Inflammatory macrophage treated with lipopolysaccharide for 1 hour (primary cell): ENCODE results near the gene SBNO2.

Experiments used
- DNase-seq, 2 donors: peaks; one replicate each; pipeline ENCODE4 v3.0.0-alpha.2; 2020 to 2022

SBNO2 gene

DNA sequence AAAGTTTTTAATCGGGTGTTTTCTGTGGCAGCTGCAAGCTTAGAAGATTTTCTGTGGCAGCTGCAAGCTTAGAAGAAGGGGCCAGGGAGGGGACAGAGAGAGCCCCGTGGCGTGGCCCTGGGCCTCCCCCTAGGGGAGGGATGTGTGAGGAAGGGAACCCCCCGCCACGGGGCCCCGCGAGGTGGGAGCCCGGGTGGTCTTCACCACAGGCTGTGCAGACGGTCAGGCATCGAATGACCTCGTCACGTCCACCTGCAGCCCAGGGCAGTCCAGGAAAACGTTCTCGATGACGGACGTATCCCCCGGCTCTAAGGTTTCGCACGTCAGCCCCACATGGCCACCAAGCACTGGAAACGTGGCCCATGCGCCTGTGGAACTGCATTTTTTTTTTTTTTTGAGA lies 87.5 kb downstream of the SBNO2 start:
- no peak for DNase-seq

DNA sequence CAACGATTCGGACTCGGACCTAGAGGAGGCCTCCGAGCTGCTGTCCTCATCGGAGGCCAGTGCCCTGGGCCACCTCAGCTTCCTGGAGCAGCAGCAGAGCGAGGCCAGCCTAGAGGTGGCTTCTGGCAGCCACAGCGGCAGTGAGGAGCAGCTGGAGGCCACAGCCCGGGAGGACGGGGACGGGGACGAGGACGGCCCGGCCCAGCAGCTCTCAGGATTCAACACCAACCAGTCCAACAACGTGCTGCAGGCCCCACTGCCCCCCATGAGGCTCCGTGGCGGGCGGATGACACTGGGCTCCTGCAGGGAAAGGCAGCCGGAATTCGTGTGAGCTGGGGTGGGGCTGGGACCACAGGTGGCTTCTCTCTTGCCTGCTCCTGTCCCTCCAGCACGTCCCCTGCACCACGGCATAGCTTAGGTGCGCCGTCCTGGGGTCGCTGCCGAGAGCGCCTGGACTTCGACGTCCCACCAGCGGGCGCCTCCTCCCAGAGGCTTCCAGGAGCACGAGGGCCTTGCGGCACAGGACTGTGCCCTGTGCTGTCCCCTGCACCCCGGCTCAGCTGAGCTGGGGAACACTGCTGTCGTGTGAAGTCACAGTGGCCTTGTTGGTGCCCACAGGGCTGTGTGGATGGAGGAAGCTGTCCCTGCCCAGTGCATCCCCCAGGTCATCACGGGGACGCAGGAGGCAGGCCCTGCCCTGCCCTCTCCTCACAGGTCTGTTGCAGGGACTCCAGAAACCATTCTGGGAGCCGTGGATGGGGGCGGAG lies 88.2 kb downstream of the SBNO2 start:
- DNase-seq: no peak

DNA sequence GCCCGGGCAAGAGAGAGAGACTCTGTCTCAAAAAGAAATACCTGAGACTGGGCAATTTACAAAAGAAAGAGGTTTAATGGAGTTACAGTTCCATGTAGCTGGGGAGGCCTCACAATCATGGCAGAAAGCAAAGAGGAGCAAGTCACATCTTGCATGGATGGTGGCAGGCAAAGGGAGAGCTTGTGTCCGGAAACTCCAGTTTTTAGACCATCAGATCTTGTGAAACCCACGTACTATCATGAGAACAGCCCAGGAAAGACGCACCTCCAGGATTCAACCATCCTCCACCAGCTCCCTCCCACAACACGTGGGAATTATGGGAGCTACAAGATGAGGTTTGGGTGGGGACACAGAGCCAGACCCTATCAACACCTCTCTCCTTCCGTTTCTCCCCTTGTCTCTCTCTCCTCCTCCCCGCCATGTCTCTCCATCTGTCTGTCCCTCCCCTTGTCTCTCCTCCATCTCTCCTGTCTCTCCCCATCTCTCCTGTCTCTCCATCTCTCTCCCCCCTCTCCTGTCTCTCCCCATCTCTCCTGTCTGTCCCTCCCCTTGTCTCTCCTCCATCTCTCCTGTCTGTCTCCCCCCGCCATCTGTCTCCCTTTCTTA lies 88.9 kb downstream of the SBNO2 start:
- peak in 1 of 2 donors; percentile 32 for DNase-seq

DNA sequence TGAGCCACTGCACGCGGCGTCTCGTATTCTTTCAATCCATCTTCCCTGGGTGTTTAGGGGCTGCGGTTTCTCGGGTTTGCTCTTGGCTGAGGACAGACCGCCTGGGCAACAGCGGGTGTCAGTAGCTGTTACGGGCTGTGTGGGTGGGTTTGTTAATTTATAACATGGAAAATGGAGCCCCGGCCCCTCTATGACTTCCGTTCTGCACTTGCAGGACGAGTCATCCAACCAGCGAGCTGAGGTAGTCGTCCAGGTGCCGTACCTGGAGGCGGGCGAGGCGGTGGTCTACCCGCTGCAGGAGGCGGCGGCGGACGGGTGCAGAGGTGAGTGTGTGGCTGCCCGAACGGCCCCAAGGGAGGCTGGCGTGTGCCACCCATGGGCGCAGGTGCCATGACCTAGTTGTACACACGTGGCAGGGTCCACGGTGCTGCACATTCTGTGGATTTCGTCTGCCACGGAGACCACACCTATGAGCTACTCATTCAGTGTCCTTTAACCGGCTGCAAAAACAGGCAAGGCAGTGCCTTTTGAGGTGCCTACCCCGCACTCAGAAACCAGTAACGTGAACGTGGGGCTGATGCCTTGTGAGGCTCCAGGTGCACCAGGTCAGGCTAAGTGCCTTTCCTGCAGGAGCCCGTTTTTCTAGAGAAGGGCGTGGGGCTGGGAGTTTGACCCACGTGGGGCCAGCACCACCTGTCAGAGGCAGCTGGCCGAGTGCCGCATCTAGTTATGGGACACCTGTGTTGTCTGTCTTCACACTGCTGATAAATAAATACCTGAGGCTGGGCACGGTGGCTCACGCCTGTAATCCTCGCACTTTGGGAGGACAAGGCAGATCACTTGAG lies 89.8 kb downstream of the SBNO2 start:
- DNase-seq: no peak

DNA sequence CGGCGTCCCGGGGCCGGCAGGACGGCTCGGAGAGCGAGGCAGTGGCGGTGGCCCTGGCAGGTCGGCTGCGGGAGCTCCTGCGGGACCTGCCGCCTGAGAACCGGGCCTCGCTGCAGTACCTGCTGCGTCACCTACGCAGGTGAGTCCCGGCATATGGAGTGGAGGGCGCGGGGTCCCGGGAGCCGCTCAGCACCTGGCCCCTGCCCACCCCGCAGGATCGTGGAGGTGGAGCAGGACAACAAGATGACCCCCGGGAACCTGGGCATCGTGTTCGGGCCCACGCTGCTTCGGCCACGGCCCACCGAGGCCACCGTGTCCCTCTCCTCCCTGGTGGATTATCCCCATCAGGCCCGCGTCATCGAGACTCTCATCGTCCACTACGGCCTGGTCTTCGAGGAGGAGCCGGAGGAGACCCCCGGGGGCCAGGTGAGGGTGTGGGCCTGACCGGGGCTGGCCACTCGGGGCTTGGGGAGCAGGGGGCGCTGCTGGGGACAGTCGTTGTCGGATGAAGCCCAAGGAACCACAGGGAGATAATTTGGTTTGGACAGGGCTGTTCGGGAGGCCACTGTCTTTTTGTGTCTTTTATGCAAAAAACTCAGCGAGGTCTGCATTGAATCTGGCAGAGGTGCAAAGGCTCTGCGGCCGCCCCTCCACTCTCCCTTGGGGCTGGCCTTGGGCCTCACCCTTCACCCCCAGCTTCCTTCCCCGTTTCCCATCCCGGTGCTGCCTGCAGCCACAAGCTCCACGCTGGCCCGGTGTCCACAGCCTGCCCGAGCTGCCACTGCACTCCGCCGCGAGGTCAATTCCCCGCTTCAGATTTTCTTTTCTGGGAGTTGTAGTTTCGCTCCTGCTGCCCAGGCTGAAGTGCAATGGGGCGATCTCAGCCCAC lies 90.9 kb downstream of the SBNO2 start:
- DNase-seq: no peak

DNA sequence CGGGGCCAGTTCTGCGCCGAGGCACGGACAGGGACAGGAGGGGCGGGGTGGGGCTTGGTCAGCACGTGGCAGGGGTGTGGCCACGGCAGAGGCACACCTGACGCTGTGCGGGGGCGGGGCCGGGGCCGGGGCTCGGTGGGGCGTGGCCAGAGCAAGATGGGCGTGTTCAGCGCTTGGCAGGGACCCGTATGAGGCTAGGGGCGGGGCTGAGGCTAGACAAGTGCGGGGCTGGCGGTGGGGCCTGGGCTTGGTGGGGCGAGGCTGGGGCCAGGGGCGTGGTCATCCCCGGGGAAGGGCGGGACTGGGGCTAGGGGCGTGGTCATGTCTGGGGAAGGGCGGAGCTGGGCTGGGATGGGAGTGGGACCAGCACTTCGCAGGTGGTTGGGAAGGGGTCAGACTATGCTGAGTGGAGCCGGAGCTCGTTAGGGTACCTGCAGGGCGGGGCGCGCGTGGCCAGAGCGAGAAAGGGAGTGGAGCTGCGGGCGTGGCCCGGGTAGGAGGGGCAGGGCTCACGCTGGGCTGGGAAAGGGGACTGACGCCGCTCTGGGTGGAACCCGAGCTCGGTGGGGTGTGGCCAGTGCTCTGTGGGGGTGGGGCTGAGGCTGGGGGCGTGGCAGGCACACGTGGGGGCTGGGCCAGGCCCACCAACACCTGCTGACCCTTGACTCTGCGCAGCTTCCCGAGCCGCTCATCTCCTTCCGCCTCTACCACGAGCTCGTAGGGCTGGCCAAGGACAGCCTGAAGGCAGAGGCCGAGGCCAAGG lies 91.7 kb downstream of the SBNO2 start:
- DNase-seq: no peak

DNA sequence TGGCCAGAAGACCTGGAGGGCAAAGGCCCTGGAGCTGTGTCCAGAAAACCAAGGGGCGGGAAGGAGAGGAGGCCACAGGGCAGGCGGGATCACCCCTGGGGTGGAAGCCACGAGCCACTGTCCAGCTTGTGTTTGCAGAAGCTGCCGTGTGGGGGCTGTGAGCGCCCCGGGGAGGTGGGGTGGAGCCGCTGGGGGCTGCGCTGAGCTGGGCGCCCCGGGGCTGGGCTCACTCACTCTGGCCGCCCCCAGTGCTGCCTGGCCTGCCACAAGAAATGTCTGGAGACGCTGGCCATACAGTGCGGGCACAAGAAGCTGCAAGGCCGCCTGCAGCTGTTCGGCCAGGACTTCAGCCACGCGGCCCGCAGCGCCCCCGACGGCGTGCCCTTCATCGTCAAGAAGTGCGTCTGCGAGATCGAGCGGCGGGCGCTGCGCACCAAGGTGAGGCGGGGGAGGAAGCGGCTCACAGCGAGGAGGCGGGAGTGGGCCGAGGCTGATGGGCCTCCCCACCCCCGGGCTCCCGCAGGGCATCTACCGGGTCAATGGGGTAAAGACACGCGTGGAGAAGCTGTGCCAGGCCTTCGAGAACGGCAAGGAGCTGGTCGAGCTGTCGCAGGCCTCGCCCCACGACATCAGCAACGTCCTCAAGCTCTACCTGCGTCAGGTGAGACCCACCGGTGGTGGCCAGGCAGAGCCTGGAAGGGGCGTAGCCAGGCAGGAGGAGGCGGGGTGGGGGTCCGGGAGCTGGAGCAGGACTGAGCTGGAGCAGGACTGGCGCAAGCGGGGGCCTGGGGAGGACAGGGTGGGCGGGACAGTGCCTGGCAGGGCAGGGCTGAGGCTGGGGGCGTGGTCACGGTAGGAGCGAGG lies 92.5 kb downstream of the SBNO2 start:
- no peak for DNase-seq

DNA sequence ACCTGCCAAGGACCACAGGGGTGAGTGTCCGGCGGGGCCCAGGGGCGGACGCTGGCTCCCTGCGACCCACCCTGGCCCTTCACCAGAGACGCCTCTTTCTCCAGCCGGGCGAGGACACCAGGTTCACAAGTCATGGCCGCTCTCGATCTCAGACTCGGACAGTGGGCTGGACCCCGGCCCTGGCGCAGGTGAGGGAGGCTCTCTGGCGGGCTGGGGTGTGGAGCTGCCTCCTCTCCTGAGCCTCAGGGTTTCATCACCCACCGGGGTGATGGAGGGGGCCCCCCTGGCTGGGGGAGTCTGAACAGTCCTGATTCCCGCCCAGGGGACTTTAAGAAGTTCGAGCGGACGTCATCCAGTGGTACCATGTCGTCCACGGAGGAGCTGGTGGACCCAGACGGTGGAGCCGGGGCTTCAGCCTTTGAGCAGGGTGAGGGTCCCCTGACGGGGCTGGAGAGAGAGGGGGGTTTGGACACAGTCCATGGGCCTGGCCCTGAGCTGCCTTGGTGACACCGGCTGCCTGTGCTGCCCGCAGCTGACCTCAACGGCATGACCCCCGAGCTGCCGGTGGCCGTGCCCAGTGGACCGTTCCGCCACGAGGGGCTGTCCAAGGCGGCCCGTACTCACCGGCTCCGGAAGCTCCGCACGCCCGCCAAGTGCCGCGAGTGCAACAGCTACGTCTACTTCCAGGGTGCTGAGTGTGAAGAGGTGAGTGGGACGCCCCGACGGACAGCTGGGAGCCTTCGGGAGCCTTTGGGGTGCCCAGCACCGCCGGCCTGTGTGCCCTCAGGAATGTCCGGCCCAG lies 93.5 kb downstream of the SBNO2 start:
- no peak for DNase-seq

DNA sequence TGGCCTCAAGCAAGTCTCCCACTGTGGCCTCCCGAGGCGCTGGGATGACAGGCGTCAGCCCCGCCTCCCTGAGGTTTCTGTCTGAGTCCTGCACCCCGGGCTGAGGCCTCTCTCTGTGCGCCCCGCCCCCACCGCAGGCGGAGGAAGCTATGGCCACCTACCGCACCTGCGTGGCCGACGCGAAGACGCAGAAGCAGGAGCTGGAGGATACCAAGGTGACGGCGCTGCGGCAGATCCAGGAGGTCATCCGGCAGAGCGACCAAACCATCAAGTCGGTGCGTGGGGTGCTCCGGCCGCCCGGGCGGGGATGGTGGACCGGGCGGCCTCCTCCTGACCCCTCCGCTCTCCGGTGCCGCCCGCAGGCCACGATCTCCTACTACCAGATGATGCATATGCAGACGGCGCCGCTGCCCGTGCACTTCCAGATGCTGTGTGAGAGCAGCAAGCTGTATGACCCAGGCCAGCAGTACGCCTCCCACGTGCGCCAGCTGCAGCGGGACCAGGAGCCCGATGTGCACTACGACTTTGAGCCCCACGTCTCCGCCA lies 94.4 kb downstream of the SBNO2 start:
- DNase-seq: no peak

DNA sequence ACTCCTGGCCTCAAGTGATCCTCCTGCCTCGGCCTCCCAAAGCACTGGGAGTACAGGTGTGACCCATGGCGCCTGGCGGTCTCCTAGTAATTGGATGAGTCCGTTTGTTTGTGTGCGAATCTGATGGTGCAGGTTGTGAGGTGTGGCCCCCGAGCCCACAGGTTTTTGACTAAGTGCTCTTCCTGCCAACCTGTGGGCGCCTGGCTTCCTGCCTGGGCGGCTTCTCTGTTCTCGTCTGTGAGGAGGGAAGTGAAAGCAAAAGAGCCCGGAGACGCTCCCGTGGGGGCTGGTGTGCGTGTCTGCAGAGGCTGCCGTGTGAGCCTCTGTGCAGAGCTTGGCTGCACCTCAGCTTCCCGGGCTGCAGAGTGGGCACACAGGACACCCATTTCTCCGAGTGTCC lies 97.1 kb downstream of the SBNO2 start:
- peak; percentile 74 to 81 for DNase-seq

DNA sequence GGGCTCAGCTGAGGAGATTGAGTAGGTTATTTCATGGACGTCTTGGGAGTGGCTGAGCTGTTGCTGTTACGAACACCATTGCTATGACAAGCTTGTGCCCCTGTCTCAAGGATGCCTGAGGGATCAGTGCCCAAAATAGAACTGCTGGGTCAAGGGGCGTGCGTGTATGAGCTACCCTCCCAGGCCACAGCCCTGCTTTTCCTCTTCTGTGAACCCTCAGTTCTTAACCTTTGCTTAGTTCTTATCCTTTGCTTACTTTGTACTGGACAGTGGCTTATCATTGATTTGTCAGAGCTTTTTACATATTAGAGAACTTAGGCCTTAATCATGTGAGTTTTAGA lies 98.1 kb downstream of the SBNO2 start:
- no peak for DNase-seq

DNA sequence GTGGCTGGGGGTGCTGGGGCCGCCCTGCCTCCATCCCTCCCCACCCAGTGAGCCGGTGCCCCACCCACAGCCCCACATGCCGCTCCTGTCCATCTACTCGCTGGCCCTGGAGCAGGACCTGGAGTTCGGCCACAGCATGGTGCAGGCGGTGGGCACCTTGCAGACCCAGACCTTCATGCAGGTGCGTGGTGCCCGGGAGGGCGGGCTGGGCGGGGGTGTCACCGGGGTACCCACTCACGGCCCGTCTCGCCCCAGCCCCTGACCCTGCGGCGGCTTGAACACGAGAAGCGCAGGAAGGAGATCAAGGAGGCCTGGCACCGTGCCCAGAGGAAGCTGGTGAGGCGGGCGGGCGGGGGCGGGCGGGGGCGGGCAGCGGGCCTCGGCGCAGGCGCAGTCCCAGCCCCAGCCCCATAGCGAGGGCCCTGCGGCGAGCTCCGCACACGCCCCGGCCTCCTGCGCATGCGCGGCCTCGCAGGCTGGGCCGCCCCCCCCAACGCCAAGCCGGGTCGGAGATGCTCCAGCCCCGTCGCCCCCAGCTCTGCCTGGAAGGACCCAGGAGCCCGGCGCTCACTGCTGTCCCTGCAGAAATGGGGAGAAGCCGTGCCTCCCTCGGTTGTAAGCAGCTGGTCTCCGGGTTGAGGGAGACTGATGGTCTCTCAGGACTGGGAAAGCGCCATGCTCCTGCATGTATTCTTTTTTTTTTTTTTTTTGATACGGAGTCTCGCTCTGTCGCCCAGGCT lies 99.4 kb downstream of the SBNO2 start:
- peak; percentile 33 to 74 for DNase-seq

DNA sequence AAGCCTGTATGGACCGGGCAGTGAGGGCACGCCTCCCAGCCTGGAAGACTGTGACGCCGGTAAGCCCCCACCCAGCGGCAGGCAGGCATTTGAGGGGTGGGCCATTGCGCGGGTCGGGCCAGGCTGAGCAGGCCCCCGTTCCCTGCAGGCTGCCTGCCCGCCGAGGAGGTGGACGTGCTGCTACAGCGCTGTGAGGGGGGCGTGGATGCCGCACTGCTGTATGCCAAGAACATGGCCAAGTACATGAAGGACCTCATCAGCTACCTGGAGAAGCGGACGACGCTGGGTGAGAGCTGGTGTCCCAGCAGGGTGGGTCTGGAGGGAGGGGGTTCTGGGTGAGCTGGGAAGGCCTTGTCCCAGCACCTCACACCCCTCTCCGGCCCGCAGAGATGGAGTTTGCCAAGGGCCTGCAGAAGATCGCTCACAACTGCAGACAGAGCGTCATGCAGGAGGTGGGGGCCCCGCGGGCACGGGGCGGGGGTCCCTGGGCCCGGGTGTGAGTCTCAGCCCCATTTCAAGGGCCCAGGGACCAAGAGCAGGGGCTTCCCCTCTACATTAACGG lies 100.0 kb downstream of the SBNO2 start:
- DNase-seq: no peak

DNA sequence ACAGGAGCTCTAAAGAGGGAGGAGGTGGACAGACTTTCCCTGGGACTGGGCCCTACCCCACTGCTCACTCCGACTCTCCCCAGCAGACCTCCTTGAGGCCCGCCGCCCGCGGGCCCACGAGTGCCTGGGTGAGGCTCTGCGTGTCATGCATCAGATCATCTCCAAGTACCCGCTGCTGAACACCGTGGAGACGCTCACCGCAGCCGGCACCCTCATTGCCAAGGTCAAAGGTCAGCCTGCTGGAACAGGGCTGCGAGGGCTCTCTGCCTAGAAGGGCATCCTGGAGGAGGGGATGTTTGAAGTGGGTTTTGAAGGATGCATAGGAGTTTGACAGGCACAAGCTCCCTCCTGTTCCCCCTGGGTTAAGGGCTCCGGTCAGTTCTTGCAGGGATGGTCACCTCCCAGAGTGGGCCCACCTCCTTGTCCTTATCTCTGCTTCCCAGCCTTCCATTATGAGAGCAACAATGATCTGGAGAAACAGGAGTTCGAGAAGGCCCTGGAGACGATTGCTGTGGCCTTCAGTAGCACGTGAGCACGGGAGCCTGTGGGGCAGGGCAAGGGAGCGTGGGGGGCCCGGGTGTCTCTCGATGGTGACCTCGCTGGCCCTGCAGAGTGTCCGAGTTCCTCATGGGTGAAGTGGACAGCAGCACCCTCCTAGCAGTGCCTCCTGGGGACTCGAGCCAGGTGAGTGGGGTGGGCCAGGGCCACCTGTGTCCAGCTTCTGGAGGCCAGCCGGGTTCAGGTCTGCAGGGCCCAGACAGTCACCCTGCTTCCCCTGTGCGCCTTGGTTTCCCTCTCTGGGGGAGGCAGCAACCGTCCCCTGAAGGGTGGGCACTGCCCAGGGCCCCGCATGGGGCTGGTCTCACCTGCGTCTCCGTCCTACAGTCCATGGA lies 100.8 kb downstream of the SBNO2 start:
- DNase-seq: no peak

DNA sequence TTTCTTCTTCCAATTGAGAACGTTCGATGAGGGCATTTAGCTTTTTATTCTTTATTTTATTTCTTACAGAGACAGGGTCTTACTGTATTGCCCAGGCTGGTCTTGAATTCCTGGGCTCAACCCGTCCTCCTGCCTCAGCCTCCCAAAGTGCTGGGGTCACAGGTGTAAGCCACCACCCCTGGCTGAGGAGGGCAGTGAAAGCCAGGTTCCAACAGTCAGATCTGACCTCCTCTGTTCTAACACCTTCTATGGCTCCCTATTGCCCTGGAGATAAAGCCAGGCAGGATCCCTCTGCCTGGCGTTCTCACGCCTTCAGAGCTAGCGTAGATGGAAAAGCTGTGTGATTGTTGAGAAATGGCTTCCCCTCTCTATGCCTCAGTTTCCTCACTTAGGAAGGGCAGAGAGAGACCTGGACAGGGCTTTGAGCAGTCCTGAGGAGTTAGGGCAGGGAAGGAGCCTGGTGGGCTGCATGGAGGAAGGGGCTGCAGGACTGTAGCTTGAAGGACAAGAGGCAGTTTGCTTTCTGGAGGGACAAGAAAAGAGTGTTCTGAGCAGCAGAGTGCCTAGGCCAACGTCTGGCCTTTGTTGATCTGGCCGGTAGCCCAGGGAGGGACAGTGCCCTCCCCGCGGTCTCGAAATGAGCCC lies 101.6 kb downstream of the SBNO2 start:
- DNase-seq: no peak

DNA sequence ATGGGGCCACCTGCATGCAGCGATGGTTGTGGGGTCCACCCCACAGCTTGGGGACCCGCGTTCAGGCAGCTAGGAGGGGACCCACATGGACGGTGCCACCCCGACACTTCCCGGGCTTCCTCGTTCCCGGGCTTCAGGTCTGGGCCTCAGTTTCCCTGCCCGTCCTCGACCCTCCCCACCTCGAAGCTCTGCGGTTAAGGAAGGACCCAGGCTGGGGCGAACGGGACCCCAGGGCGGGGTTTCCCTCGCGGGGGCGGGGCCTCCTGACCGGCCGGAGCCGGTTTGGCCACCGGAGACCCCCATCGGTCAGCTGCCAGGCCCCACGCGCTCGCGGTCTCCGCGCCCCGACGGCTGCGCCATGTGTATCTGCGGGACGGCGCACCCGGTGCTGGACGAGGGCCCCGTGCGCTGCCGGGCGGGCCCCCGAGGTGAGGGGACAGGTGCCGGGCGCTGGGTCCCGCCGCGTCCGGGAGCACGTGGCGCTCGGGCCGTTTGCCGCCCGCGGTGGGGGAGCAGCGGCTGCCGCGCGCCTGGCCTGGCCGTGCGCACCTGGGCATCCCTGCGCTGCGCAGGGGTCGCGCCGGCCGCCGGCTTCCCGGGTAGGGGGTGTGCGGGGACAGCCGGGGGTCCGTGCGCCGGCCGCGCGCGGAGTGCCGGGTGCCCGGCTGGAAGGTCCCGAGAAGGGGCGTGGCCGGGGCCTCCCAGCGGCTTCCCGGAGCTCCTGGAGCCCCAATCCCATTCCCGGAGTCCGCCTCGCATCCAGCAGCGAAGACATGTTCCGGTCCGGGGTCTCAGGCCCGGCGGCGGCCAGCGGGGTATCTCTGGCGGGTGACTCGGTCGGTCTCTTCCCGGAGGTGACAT lies 102.9 kb downstream of the SBNO2 start:
- no peak for DNase-seq
